22Rv1 (cell line): ENCODE data around the gene KCNK2.

Experiments
- CTCF ChIP-seq: fragments of 450-650 bp; IDR thresholded peaks from 2 replicates; pipeline ENCODE4 v1.5.1; 2017; ENCODE audit warnings: mild to moderate bottlenecking
- ZFX ChIP-seq: fragments of 450-650 bp; IDR thresholded peaks from 2 replicates; pipeline ENCODE4 v1.6.1; 2017; ENCODE audit warnings: antibody characterized with exemption, borderline replicate concordance

GRCh38 chr1:215133532-215133931 is 51.0 kb downstream of the KCNK2 start:
- TF ChIP-seq CTCF, result no peak
- no peak for TF ChIP-seq ZFX
